WERI-Rb-1 (cell line): ENCODE results near the gene SNX27.

Experiments
- DNase-seq: peaks from one replicate; pipeline ENCODE4 v3.0.0-alpha.2; 2020
- H3K27ac ChIP-seq: fragments of 250-450 bp; sonication (Bioruptor Pico); 2 replicates; pipeline ENCODE4 v1.5.1; 2020; ENCODE audit warnings: mild to moderate bottlenecking, moderate library complexity
- H3K27me3 ChIP-seq: fragments of 250-450 bp; sonication (Bioruptor Pico); 2 replicates; pipeline ENCODE4 v1.5.1; 2021; ENCODE audit warnings: mild to moderate bottlenecking, low read depth, moderate library complexity; ENCODE audit not compliant: insufficient read depth, severe bottlenecking
- H3K36me3 ChIP-seq: fragments of 250-450 bp; sonication (Bioruptor Pico); 2 replicates; pipeline ENCODE4 v1.5.1; 2020; ENCODE audit warnings: mild to moderate bottlenecking, moderate library complexity
- H3K4me3 ChIP-seq: 2 replicates; pipeline ENCODE4 v1.5.1; 2011; ENCODE audit warnings: low read depth, mild to moderate bottlenecking, control low read depth, low read length
- H3K9me3 ChIP-seq: fragments of 250-450 bp; sonication (Bioruptor Pico); 2 replicates; pipeline ENCODE4 v1.5.1; 2021; ENCODE audit warnings: mild to moderate bottlenecking, moderate library complexity; ENCODE audit not compliant: severe bottlenecking
- TF ChIP-seq, protein P1 (sequence below): IDR thresholded peaks from 2 replicates; pipeline ENCODE4 v1.5.1; 2011; ENCODE audit warnings: low read depth, mild to moderate bottlenecking, control low read depth, inconsistent platforms, low read length

The SNX27 gene

DNA sequence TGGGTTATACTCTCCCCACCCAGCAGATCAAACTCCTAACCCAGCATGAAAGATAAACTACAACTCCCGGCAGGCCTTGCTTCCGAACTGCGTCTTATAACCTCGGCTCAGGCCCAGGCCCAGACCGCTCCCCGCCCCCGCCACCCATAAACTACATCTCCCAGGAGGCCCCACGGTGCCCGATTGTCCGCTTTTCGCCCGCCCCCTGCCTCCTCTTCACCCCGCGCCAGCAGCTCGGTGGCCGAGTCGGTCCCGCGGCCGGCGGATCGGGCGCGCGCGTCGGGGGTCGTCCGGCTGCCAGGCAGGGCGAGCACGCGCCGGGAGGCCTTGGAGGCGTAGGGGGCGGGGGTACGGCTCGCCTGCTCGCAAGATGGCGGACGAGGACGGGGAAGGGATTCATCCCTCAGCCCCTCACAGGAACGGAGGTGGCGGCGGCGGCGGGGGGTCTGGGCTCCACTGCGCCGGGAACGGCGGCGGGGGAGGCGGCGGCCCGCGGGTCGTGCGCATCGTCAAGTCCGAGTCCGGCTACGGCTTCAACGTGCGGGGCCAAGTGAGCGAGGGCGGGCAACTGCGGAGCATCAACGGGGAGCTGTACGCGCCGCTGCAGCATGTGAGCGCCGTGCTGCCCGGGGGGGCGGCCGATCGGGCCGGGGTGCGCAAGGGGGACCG, at the start of gene SNX27:
SNX27 (plus strand) TSS at position 219 of the 669 bp plus-strand sequence; CDS start at position 371, 152 bp downstream.
- Histone ChIP-seq H3K27me3 (no peaks in the 10 kb centered on the region), H3K9me3 (no peaks in the 10 kb centered on the region), H3K36me3 (peaks cover 17% of the 10 kb centered on the region), H3K27ac (peak within 1 kb of the TSS; percentile 95), H3K4me3 (peak within 1 kb of the TSS; percentile 88)
- peak; percentile 100 for DNase-seq
- TF ChIP-seq, protein P1, sequence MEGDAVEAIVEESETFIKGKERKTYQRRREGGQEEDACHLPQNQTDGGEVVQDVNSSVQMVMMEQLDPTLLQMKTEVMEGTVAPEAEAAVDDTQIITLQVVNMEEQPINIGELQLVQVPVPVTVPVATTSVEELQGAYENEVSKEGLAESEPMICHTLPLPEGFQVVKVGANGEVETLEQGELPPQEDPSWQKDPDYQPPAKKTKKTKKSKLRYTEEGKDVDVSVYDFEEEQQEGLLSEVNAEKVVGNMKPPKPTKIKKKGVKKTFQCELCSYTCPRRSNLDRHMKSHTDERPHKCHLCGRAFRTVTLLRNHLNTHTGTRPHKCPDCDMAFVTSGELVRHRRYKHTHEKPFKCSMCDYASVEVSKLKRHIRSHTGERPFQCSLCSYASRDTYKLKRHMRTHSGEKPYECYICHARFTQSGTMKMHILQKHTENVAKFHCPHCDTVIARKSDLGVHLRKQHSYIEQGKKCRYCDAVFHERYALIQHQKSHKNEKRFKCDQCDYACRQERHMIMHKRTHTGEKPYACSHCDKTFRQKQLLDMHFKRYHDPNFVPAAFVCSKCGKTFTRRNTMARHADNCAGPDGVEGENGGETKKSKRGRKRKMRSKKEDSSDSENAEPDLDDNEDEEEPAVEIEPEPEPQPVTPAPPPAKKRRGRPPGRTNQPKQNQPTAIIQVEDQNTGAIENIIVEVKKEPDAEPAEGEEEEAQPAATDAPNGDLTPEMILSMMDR = no peak

DNA sequence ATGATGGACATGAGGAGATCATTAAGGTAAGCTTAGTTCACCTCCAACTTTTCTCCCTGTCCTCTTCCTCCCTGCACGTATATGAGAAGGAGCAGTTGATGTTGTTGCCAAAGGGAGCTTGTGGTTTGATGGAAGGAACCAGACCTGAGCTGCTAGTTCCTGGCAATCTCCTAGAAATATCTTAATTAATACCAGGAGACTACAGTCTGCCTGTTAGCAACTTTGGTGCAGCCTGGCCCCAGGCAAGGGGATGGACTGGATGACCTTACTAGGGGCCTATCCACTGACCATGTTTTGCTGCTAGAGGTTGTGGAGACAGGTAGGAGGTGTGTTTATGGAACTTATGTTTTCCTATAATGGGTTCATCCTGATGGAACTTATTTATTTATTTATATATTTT, 49.2 kb upstream of the SNX27 start:
- no peak for DNase-seq
- H3K27me3 ChIP-seq = no peaks in the 10 kb centered on the region
- no peak overlapping the region for H3K27ac ChIP-seq
- TF ChIP-seq, protein P1 = no peak
- no peak overlapping the region for H3K4me3 ChIP-seq
- peaks cover 47% of the 10 kb centered on the region for H3K36me3 ChIP-seq
- H3K9me3 ChIP-seq = no peaks in the 10 kb centered on the region

DNA sequence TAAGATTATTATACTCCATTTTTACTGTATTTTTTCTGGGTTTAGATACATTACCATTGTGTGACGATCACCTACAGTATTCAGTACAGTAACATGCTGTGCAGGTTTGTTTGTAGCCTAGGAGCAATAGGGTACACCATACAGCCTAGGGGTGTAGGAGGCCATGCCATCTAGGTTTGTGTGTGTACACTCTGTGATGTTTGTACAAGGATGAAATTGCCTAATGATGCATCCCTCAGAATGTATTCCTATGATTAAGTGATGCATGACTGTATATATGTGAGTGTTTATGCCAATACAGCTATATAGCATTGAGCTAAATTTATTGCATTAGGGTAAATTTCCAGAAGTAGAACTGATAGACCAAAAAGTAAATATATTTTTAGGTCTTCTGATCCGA, 48.5 kb upstream of the SNX27 start:
- no peak for DNase-seq
- Histone ChIP-seq H3K4me3 (no peak overlapping the region), H3K9me3 (no peaks in the 10 kb centered on the region), H3K27ac (no peak overlapping the region), H3K36me3 (peaks cover 52% of the 10 kb centered on the region), H3K27me3 (no peaks in the 10 kb centered on the region)
- TF ChIP-seq, protein P1 = no peak

DNA sequence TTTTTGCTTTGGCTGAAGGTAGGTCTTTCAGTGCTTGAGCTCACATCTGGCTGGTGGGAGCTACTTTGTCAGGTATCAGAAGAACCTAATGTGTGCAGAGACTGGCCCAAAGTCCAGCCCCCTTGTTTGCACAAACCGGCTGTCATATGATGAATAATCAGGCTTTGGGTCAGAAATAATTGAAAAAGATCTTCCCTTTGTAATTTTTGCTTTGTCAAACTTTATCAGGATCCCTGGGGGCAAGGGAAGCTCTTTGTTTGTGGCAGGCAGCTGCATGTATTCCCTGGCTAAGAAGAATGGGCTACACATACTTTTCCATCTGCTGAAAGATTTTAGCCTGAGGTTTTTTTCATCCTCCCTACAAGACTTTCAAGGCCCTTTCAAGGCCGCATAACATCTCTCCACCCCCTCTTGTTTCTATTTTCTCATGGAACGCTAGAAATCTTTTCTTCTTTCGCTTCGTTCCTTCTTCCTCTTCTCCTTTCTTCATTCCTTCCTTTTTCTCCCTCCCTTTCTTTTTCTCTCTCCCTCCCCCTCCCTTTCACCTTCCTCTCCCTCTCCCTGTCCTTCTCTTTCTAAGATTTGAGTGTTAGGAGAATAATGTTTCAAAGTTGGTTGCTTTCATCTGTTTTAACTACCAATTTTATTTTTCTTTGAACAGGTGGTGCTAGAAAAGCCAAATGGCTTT, 46.2 kb upstream of the SNX27 start:
- no peak overlapping the region for H3K27ac ChIP-seq
- no peak overlapping the region for H3K4me3 ChIP-seq
- peak; percentile 5 for DNase-seq
- H3K9me3 ChIP-seq = no peaks in the 10 kb centered on the region
- TF ChIP-seq, protein P1 = no peak
- H3K36me3 ChIP-seq = peaks cover 73% of the 10 kb centered on the region
- no peaks in the 10 kb centered on the region for H3K27me3 ChIP-seq

DNA sequence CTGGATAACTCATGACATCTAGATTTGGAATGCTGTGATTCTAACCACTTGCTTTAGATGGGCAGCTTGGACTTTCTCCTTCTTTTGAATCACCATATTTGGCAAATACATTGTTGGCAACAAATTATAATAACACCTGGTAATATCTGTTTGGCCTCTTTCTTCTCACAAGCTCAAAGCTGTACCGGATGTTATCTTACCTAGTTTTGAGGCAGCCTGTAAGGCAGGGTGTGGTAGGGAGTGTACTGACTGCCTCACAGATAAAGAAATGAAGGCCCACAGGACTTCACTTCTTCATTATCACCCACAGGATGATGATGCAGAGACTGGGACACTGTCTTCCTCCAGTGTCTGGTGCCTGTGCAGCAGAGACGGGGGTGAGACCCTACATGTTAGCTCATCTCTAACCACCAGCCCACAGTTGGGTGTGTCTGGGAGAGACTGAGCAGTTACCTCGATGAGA, 43.2 kb upstream of the SNX27 start:
- Histone ChIP-seq H3K27me3 (no peaks in the 10 kb centered on the region), H3K27ac (no peak overlapping the region), H3K4me3 (no peak overlapping the region), H3K36me3 (peaks cover 87% of the 10 kb centered on the region), H3K9me3 (no peaks in the 10 kb centered on the region)
- DNase-seq = peak; percentile 6
- TF ChIP-seq, protein P1 = no peak
